H1 (cell line): ENCODE measurements around the gene SIPA1L3. TPM values are rescaled to one million over a fixed set of nuclear protein-coding genes. Genes with fewer than 3 reads are reported as not detected.

ENCODE experiments used
- CTCF ChIA-PET: fragments of 300-600 bp; sonication (Branson Sonifier 250); formaldehyde crosslinking; loops from one replicate; lab custom pipeline; 2021; ENCODE audit not compliant: partially characterized antibody; lab: Charles Lee
- POLR2A ChIA-PET: fragments of 300-600 bp; sonication (Branson Sonifier 250); formaldehyde crosslinking; loops from one replicate; lab custom pipeline; 2021; ENCODE audit warnings: inconsistent platforms; ENCODE audit not compliant: partially characterized antibody; lab: Charles Lee
- DNase-seq, 2 experiments: peaks; one replicate each; pipeline versions ENCODE4 v3.0.0 to v3.0.0-alpha.2; 2010 to 2022; ENCODE audit warnings: low spot score in 2 of 2, low read depth in 1 of 2, mixed read lengths in 1 of 2
- FAIRE-seq: peaks from 2 replicates; lab custom pipeline; 2011; peaks lifted over from hg19 to GRCh38; lab: Jason Lieb, UNC
- H2AFZ ChIP-seq: 2 replicates; pipeline ENCODE4 v1.8.1; 2012; ENCODE audit warnings: low read length, inconsistent platforms
- H2AK5ac ChIP-seq: 2 replicates; pipeline ENCODE4 v1.6.1; 2013; ENCODE audit warnings: low read depth, low read length
- H2BK120ac ChIP-seq: replicated peaks from 2 replicates; pipeline ENCODE3; 2013; ENCODE audit warnings: low read depth, low read length, inconsistent platforms
- H2BK12ac ChIP-seq: 2 replicates; pipeline ENCODE4 v1.6.1; 2013; ENCODE audit warnings: low read depth, low read length
- H2BK15ac ChIP-seq: 2 replicates; pipeline ENCODE4 v1.6.1; 2013; ENCODE audit warnings: low read length
- H2BK20ac ChIP-seq: 2 replicates; pipeline ENCODE4 v1.6.1; 2013; ENCODE audit warnings: low read length
- H2BK5ac ChIP-seq: 2 replicates; pipeline ENCODE4 v1.6.1; 2013; ENCODE audit warnings: low read depth, low read length
- H3K14ac ChIP-seq: 2 replicates; pipeline ENCODE4 v1.6.1; 2013; ENCODE audit warnings: inconsistent platforms; ENCODE audit not compliant: insufficient read length
- H3K18ac ChIP-seq: 2 replicates; pipeline ENCODE4 v1.6.1; 2013; ENCODE audit warnings: low read length; ENCODE audit errors: extremely low read depth
- H3K23ac ChIP-seq: 2 replicates; pipeline ENCODE4 v1.6.1; 2013; ENCODE audit warnings: inconsistent platforms; ENCODE audit not compliant: insufficient read length
- H3K23me2 ChIP-seq: 2 replicates; pipeline ENCODE4 v1.6.1; 2013; ENCODE audit warnings: low read depth, low read length
- H3K27ac ChIP-seq: 2 replicates; pipeline ENCODE4 v1.6.1; 2011; ENCODE audit warnings: low read depth, low read length, inconsistent platforms
- H3K27me3 ChIP-seq, 4 experiments: replicated peaks in 1 of 4; 1 replicate in 1 of 4; 2 replicates in 3 of 4; pipeline versions ENCODE4 v1.6.1 to v1.8.1; 2011 to 2013; ENCODE audit warnings: low read length in 3 of 4, mild to moderate bottlenecking in 3 of 4, inconsistent platforms in 2 of 4, mixed read lengths in 2 of 4, moderate library complexity in 1 of 4; ENCODE audit not compliant: control insufficient read depth in 3 of 4, insufficient read depth in 3 of 4; ENCODE audit errors: extremely low read depth in 1 of 4
- H3K36me3 ChIP-seq, 4 experiments: 2 replicates each; pipeline versions ENCODE4 v1.6.1 to v1.8.1; 2011 to 2013; ENCODE audit warnings: mild to moderate bottlenecking in 4 of 4, low read length in 3 of 4, moderate library complexity in 2 of 4, control low read depth in 1 of 4, inconsistent platforms in 1 of 4; ENCODE audit not compliant: insufficient read depth in 4 of 4, control insufficient read depth in 2 of 4
- H3K4ac ChIP-seq: replicated peaks from 2 replicates; pipeline ENCODE3; 2013; ENCODE audit warnings: low read length, low read depth, mixed read lengths, inconsistent platforms; ENCODE audit not compliant: insufficient read length
- H3K4me1 ChIP-seq, 4 experiments: replicated peaks in 1 of 4; 1 replicate in 1 of 4; 2 replicates in 3 of 4; pipeline versions ENCODE4 v1.6.1 to v1.8.1; 2011 to 2013; ENCODE audit warnings: low read length in 3 of 4, inconsistent platforms in 2 of 4, mixed read lengths in 1 of 4; ENCODE audit not compliant: insufficient read depth in 4 of 4, control insufficient read depth in 3 of 4
- H3K4me2 ChIP-seq, 2 experiments: 2 replicates each; pipeline versions ENCODE4 v1.6.1 to v1.8.1; 2011 to 2013; ENCODE audit warnings: low read depth in 2 of 2, low read length in 2 of 2, control low read depth in 1 of 2, inconsistent platforms in 1 of 2, mild to moderate bottlenecking in 1 of 2; ENCODE audit not compliant: insufficient read depth in 1 of 2
- H3K4me3 ChIP-seq, 4 experiments: fragments of 200-600, 300-600 bp in 1 of 4; sonication (generic), shearing (Covaris generic), sonication (Bioruptor Twin) in 1 of 4; 2 replicates each; pipeline versions ENCODE4 v1.5.1 to v1.8.1; 2011 to 2016; ENCODE audit warnings: low read length in 4 of 4, low read depth in 3 of 4, control low read depth in 2 of 4, inconsistent platforms in 2 of 4, mild to moderate bottlenecking in 2 of 4, mixed read lengths in 1 of 4, moderate library complexity in 1 of 4; ENCODE audit not compliant: insufficient read depth in 2 of 4; ENCODE audit errors: extremely low read depth in 1 of 4
- H3K56ac ChIP-seq: replicated peaks from 2 replicates; pipeline ENCODE3; 2013; ENCODE audit warnings: low read depth, mild to moderate bottlenecking, mixed read lengths, low read length, inconsistent platforms; ENCODE audit not compliant: insufficient read length
- H3K79me1 ChIP-seq: 2 replicates; pipeline ENCODE4 v1.6.1; 2013; ENCODE audit warnings: low read depth, low read length, control low read depth
- H3K79me2 ChIP-seq, 2 experiments: 2 replicates each; pipeline versions ENCODE4 v1.6.1 to v1.8.1; 2012 to 2013; ENCODE audit warnings: low read length in 2 of 2, mild to moderate bottlenecking in 2 of 2, inconsistent platforms in 1 of 2; ENCODE audit not compliant: insufficient read depth in 2 of 2, control insufficient read depth in 1 of 2
- H3K9ac ChIP-seq, 4 experiments: replicated peaks in 1 of 4; 1 replicate in 1 of 4; 2 replicates in 3 of 4; pipeline versions ENCODE4 v1.6.1 to v1.8.1; 2011 to 2013; ENCODE audit warnings: low read depth in 3 of 4, low read length in 3 of 4, control low read depth in 2 of 4, mild to moderate bottlenecking in 2 of 4, moderate library complexity in 2 of 4, inconsistent platforms in 1 of 4; ENCODE audit errors: extremely low read depth in 1 of 4
- H3K9me3 ChIP-seq, 2 experiments: 2 replicates each; pipeline versions ENCODE4 v1.6.1 to v1.8.1; 2012 to 2013; ENCODE audit warnings: mild to moderate bottlenecking in 2 of 2, moderate library complexity in 2 of 2, control low read depth in 1 of 2, inconsistent platforms in 1 of 2, low read depth in 1 of 2, low read length in 1 of 2, mixed read lengths in 1 of 2; ENCODE audit not compliant: insufficient read depth in 2 of 2
- H4K20me1 ChIP-seq, 2 experiments: replicated peaks in 1 of 2; 2 replicates each; pipeline versions ENCODE3 to v1.8.1; 2011 to 2013; ENCODE audit warnings: inconsistent platforms in 2 of 2, low read length in 2 of 2, mild to moderate bottlenecking in 1 of 2; ENCODE audit not compliant: insufficient read depth in 2 of 2, control insufficient read depth in 1 of 2
- H4K5ac ChIP-seq: 2 replicates; pipeline ENCODE4 v1.6.1; 2013; ENCODE audit warnings: low read length, low read depth, mixed read lengths, inconsistent platforms; ENCODE audit not compliant: insufficient read length
- H4K8ac ChIP-seq: 2 replicates; pipeline ENCODE4 v1.8.0; 2013; ENCODE audit warnings: mild to moderate bottlenecking, moderate library complexity, low read length, inconsistent platforms; ENCODE audit not compliant: insufficient read depth; ENCODE audit errors: extremely low read depth
- H4K91ac ChIP-seq: replicated peaks from 2 replicates; pipeline ENCODE3; 2013; ENCODE audit warnings: low read length, mixed read lengths, inconsistent platforms; ENCODE audit not compliant: insufficient read length
- ATF2 ChIP-seq: IDR thresholded peaks from 2 replicates; pipeline ENCODE4 v1.6.1; 2012; ENCODE audit warnings: low read length, inconsistent platforms
- BACH1 ChIP-seq: IDR thresholded peaks from 2 replicates; pipeline ENCODE4 v1.6.1; 2012; ENCODE audit warnings: low read length, improper control_type of control experiment
- CEBPB ChIP-seq: IDR thresholded peaks from 2 replicates; pipeline ENCODE4 v1.6.1; 2012; ENCODE audit warnings: low read depth, low read length
- FOSL1 ChIP-seq: IDR thresholded peaks from 2 replicates; pipeline ENCODE4 v1.6.1; 2011; ENCODE audit warnings: mild to moderate bottlenecking, low read depth, low read length, moderate library complexity; ENCODE audit not compliant: insufficient read depth
- RFX5 ChIP-seq: IDR thresholded peaks from 2 replicates; pipeline ENCODE4 v1.6.1; 2011; ENCODE audit warnings: low read depth, low read length, improper control_type of control experiment, borderline replicate concordance
- SIN3A ChIP-seq, 2 experiments: IDR thresholded peaks in 1 of 2; conservative IDR thresholded peaks in 1 of 2; 2 replicates each; pipeline ENCODE4 v1.6.1; 2011 to 2012; ENCODE audit warnings: low read length in 2 of 2, improper control_type of control experiment in 1 of 2, low read depth in 1 of 2, mild to moderate bottlenecking in 1 of 2
- SP2 ChIP-seq: IDR thresholded peaks from 2 replicates; pipeline ENCODE4 v1.6.1; 2012; ENCODE audit warnings: mild to moderate bottlenecking, low read length, inconsistent platforms
- TAF7 ChIP-seq: optimal IDR thresholded peaks from 2 replicates; pipeline ENCODE3; 2011; ENCODE audit warnings: low read depth, mild to moderate bottlenecking, inconsistent platforms, low read length, moderate library complexity, borderline replicate concordance
- WGBS, 2 experiments: shearing (Covaris generic) in 1 of 2; methylation state at CpG; one replicate each; pipeline versions ENCODE4 v1.1.6 to v1.1.7; 2013 to 2015; ENCODE audit warnings: low lambda C conversion rate in 2 of 2, mixed read lengths in 2 of 2, inconsistent platforms in 1 of 2, low coverage in 1 of 2, missing lambda C conversion rate in 1 of 2; ENCODE audit not compliant: insufficient replicate concordance in 2 of 2, insufficient coverage in 1 of 2, insufficient read length in 1 of 2; ENCODE audit errors: extremely low coverage in 1 of 2, missing lambda C conversion rate in 1 of 2; 5-methylcytosine and 5-hydroxymethylcytosine counted together
- polyA plus RNA-seq, 7 experiments: library from polyadenylated mRNA; depleted of rRNA in 3 of 7; stranded (reverse) in 5 of 7; unstranded in 2 of 7; fragments of >200 nt in 5 of 7; fragments of 200-250 nt in 2 of 7; gene quantifications; 1 replicate in 5 of 7; 2 replicates in 1 of 7; 4 replicates in 1 of 7; pipeline versions ENCODE4 v1.2.1 to v1.2.3, GENCODE V29; 2011 to 2013; ENCODE audit warnings: missing spikeins in 2 of 7, mixed read lengths in 2 of 7
- total RNA-seq: library from RNA; stranded (reverse); fragmentation: NEBNext Ultra II Directional; extraction: Animal tissue kit (Norgen Biotek cat#: 25700); gene quantifications from 2 replicates; pipeline ENCODE4 v1.2.1, GENCODE V29; 2021
- TF ChIP-seq, protein P1 (sequence below), 3 experiments: IDR thresholded peaks; 1 replicate in 2 of 3; 2 replicates in 1 of 3; pipeline versions ENCODE4 v1.5.1 to v1.6.1; 2011; ENCODE audit warnings: low read length in 3 of 3, mild to moderate bottlenecking in 3 of 3, inconsistent platforms in 2 of 3, low read depth in 1 of 3, moderate library complexity in 1 of 3; ENCODE audit not compliant: insufficient read depth in 1 of 3; ENCODE audit errors: control extremely low read depth in 1 of 3

The SIPA1L3 gene
- total and polyA plus RNA-seq, 2 of the 8 experiments (the other 6 are each of a cell fraction or from before 2014, with no cell fraction given): 15.0 to 54.9 TPM

- no peak for FAIRE-seq
- H3K9me3 ChIP-seq: no peaks in the 10 kb centered on the region
- 89% methylated on average over 12 of the region's 15 CpGs; no CpG with 5 or more reads in 1 of the 2 experiments for WGBS, 2 experiments
- no peaks in the 10 kb centered on the region for H3K79me1 ChIP-seq
- H3K4me1 ChIP-seq: no peaks in the 10 kb centered on the region
- H2AFZ ChIP-seq: no peak overlapping the region
- no peak overlapping the region for H3K23ac ChIP-seq
- H2BK12ac ChIP-seq: no peak overlapping the region
- H3K36me3 ChIP-seq: peaks cover 0 to 10% (median 0%) of the 10 kb centered on the region in 4 experiments; a peak in 3 of 8 replicates
- H2BK5ac ChIP-seq: no peak overlapping the region
- no peak overlapping the region for H3K9ac ChIP-seq
- no peaks in the 10 kb centered on the region for H3K27me3 ChIP-seq
- no peak overlapping the region for H3K27ac ChIP-seq
- H3K18ac ChIP-seq: no peak overlapping the region
- no peak overlapping the region; the same call in 1 of the 2 replicates for H4K8ac ChIP-seq
- no peaks in the 10 kb centered on the region for H4K20me1 ChIP-seq
- no peak overlapping the region for H2AK5ac ChIP-seq
- no peak overlapping the region for H4K5ac ChIP-seq
- no peak overlapping the region for H3K56ac ChIP-seq
- no peak overlapping the region for H4K91ac ChIP-seq
- H2BK20ac ChIP-seq: no peak overlapping the region
- no peak overlapping the region for H3K4me2 ChIP-seq
- H3K79me2 ChIP-seq: no peaks in the 10 kb centered on the region
- H3K23me2 ChIP-seq: no peaks in the 10 kb centered on the region
- DNase-seq: no peak
- H2BK15ac ChIP-seq: no peak overlapping the region
- no peak overlapping the region for H3K14ac ChIP-seq
- ChIA-PET POLR2A (interaction anchor here (0.6 to 1.1 kb wide), 2 partner anchors 27 to 62 kb away, joined by 4 to 5 read pairs; no protein-coding TSS in a partner anchor), CTCF (interaction anchor here (1.1 to 1.3 kb wide), 3 partner anchors 32 to 303 kb away, joined by 3 to 5 read pairs (median 3); no protein-coding TSS in a partner anchor)
- no peak overlapping the region for H3K4me3 ChIP-seq
- H3K4ac ChIP-seq: no peak overlapping the region
- H2BK120ac ChIP-seq: no peak overlapping the region
- TF ChIP-seq, protein P1, sequence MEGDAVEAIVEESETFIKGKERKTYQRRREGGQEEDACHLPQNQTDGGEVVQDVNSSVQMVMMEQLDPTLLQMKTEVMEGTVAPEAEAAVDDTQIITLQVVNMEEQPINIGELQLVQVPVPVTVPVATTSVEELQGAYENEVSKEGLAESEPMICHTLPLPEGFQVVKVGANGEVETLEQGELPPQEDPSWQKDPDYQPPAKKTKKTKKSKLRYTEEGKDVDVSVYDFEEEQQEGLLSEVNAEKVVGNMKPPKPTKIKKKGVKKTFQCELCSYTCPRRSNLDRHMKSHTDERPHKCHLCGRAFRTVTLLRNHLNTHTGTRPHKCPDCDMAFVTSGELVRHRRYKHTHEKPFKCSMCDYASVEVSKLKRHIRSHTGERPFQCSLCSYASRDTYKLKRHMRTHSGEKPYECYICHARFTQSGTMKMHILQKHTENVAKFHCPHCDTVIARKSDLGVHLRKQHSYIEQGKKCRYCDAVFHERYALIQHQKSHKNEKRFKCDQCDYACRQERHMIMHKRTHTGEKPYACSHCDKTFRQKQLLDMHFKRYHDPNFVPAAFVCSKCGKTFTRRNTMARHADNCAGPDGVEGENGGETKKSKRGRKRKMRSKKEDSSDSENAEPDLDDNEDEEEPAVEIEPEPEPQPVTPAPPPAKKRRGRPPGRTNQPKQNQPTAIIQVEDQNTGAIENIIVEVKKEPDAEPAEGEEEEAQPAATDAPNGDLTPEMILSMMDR (IDR thresholded peaks at IDR 0.05; ENCODE audit: control extremely low read depth in 1 of 3, insufficient read depth in 1 of 3, low read depth in 1 of 3, low read length in 3 of 3): no peak
- TF ChIP-seq SIN3A (conservative IDR thresholded peaks at IDR 0.05 in 1 of 2, IDR thresholded peaks at IDR 0.05 in 1 of 2; ENCODE audit: low read depth in 1 of 2, low read length in 2 of 2) (no peak), ATF2 (no peak), TAF7 (no peak), SP2 (no peak), BACH1 (no peak), RFX5 (no peak), FOSL1 (no peak), CEBPB (no peak)
Measured at GRCh38 chr19:38201731-38202130, 294.7 kb downstream of the SIPA1L3 start.
